ENCODE measurements around the gene CDCA5. TPM values are rescaled to one million over a fixed set of nuclear protein-coding genes. Genes with fewer than 3 reads are reported as not detected.

The CDCA5 gene
- polyA plus RNA-seq, 2 of the 4 experiments (the other 2 are of a cell fraction) = 30.9 to 46.0 TPM

GRCh38 chr11:65117206-65118096 is 33.6 kb upstream of the CDCA5 start, which contains the start of gene ZNHIT2 (continued):
- TF ChIP-seq ELK1 (IDR thresholded peaks at IDR 0.05; ENCODE audit: low read depth, low read length) = no peak
- no peak for TF ChIP-seq RFX5 (IDR thresholded peaks at IDR 0.05)
- no peak for TF ChIP-seq NPAS2 (CRISPR knock-in tag; IDR thresholded peaks at IDR 0.05; ENCODE audit: borderline replicate concordance)
- TF ChIP-seq EP300 (IDR thresholded peaks at IDR 0.05) = no peak
- TF ChIP-seq JUN (IDR thresholded peaks at IDR 0.05) = peak; percentile 81 to 93
- TF ChIP-seq RNF2 (IDR thresholded peaks at IDR 0.05; ENCODE audit: borderline replicate concordance, low read depth) = peak; percentile 52; the same call in 1 of the 2 replicates
- TF ChIP-seq ESRRA (IDR thresholded peaks at IDR 0.05; ENCODE audit: borderline replicate concordance, low read length) = no peak
- TF ChIP-seq BHLHE40 (IDR thresholded peaks at IDR 0.05; ENCODE audit: low read depth, low read length) = 0 out of 2 replicates have a peak, but pooled peaks have one; percentile 2
- TF ChIP-seq NR3C1 (IDR thresholded peaks at IDR 0.05) = no peak
- TF ChIP-seq POLR2AphosphoS2 (conservative IDR thresholded peaks at IDR 0.05; ENCODE audit: low read length) = peak; percentile 85; the same call in 1 of the 2 replicates
- no peak for TF ChIP-seq FOXS1 (CRISPR knock-in tag; IDR thresholded peaks at IDR 0.05)
- TF ChIP-seq CEBPB (IDR thresholded peaks at IDR 0.05) = peak; percentile 57 to 86
- no peak for TF ChIP-seq FOSL2 (IDR thresholded peaks at IDR 0.05)
- peak; percentile 42; the same call in 1 of the 2 replicates for TF ChIP-seq FOSL2 (CRISPR knock-in tag; IDR thresholded peaks at IDR 0.05)
- TF ChIP-seq REST (IDR thresholded peaks at IDR 0.05) = no peak; the same call in 1 of the 2 replicates
- peak; percentile 80 to 83 for TF ChIP-seq RAD21 (conservative IDR thresholded peaks at IDR 0.05 in 1 of 2, IDR thresholded peaks at IDR 0.05 in 1 of 2)
- TF ChIP-seq BCL3 (IDR thresholded peaks at IDR 0.05) = 0 out of 3 replicates have a peak, but pooled peaks have one; percentile 36
- peak; percentile 82 for TF ChIP-seq POLR2A (IDR thresholded peaks at IDR 0.05; ENCODE audit: low read length)
- TF ChIP-seq TP53 (CRISPR knock-in tag; IDR thresholded peaks at IDR 0.05) = peak; percentile 79; the same call in 1 of the 2 replicates
- peak; percentile 66 for TF ChIP-seq SMC3 (IDR thresholded peaks at IDR 0.05)
- TF ChIP-seq HMGXB4 (CRISPR knock-in tag; IDR thresholded peaks at IDR 0.05; ENCODE audit: borderline replicate concordance) = peak; percentile 95; the same call in 1 of the 2 replicates
